HG03575 (cell line): Measurements from ENCODE around the gene UNC13A.
"Not testable (repeated sequence)": the region's sequence is repeated elsewhere in the genome, so short reads cannot be mapped to it uniquely, and the experiment has no call there.

ENCODE experiments used
- ATAC-seq: cut with Tn5 transposase; IDR thresholded peaks from one replicate; pipeline ENCODE4 v1.9.1; 2021; ENCODE audit not compliant: unreplicated experiment, insufficient number of reproducible peaks, low FRiP score; ENCODE audit errors: extremely low read depth

Gene UNC13A

DNA sequence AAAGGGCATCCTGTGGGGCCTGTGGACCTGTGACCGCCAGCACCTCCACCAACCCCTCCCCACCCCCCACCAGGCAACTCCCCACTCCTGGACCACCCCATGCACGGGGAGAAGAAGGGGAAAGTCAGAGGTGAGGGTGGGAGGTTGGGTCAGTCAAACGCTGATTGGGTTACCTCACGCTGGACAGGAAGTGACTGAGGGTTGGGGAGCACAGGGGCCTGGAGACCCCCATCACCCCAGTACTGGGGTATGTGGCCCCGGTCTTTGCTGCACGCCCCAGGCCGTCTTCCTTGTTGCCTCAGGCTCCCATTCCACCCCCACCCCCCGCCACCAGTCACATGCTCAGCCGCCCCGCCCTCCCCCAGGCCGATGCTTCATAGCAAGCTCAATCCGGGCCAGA lies 73.7 kb downstream of the UNC13A start:
- ATAC-seq = no peak

DNA sequence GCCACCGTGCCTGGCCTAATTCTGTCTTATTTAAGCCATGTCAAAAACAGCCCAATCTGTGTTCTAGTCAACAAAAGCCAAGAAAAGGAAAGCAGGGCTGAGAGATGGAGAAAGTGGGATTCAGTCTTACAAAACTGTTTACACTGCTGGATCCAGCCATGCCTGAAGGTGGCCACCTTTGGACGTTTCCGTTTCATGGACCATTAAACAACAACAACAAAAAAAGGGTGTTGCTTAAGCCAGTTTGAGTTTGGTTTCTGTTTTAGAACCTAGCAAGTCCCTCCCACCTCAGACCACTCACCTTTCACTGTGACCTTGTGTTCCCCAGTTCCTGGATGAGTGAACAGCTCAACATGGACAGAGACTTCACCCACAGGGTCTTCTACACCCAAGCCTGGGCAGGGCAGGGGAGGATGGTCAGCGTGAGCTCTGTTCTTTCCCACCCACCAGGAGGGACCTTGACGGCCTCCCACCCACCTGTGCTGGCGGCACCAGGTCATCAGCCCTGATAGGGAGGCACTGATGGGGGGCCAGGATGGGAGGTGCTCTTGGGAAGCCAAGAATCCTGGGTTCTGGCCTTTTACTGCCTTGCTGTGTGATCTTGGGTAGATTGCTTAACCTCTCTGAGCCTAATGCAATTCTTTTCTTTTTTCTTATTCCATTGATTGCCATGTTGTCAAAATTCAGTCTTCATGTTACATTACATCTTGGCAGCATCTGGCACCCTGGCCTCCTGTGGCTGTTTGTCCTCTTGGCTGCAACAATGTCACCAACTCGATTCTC lies 76.5 kb downstream of the UNC13A start:
- ATAC-seq = no peak

DNA sequence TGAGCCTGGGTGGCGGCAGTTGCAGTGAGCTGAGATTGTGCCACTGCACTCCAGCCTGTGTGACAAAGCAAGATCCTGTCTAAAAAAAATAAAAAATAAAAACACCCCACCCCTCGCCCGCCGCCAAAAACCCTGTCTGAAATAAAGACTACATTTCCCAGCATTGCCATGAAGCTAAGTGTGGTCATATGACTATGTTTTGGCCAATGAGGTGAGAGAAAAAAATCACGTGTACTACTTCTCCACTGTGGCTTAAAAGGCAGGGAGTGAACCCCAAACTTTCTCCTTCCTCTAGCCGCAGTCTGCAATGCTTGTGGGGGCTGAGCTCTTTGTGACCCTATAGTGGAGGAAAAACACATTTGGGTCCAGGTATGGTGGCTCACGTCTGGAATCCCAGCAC lies 77.8 kb downstream of the UNC13A start:
- ATAC-seq = no peak

- ATAC-seq = no peak
These were observed 80.2 kb downstream of the UNC13A start for GRCh38 chr19:17607936-17608335.

DNA sequence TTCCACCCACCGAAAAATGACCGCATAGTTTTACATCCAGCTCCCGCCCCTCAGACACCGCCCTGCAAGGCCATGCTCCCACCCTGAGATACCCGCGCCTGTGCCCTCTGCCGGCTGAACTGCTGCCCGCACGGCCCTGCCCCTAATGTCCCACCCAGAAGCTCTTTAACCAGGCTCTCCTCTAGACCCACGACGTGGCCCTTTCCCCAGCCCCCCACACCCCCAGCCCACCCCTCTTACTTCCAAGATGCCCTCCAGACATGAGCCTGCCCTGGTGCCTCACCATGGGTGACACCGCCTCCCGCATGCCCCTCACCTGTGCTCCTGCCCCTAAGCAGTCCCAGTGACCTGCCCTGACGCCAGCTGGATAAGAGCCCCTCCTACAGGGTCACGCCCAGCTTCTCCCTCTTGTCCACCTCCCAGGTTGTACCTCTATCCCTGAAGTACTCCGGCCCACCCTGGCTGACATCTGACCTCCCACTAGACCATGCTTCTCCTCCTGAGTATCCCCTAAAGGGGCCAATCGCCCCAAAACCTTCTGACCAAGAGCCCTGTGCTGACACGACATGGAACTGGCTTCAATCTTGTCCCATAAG lies 81.5 kb downstream of the UNC13A start:
- ATAC-seq = no peak

DNA sequence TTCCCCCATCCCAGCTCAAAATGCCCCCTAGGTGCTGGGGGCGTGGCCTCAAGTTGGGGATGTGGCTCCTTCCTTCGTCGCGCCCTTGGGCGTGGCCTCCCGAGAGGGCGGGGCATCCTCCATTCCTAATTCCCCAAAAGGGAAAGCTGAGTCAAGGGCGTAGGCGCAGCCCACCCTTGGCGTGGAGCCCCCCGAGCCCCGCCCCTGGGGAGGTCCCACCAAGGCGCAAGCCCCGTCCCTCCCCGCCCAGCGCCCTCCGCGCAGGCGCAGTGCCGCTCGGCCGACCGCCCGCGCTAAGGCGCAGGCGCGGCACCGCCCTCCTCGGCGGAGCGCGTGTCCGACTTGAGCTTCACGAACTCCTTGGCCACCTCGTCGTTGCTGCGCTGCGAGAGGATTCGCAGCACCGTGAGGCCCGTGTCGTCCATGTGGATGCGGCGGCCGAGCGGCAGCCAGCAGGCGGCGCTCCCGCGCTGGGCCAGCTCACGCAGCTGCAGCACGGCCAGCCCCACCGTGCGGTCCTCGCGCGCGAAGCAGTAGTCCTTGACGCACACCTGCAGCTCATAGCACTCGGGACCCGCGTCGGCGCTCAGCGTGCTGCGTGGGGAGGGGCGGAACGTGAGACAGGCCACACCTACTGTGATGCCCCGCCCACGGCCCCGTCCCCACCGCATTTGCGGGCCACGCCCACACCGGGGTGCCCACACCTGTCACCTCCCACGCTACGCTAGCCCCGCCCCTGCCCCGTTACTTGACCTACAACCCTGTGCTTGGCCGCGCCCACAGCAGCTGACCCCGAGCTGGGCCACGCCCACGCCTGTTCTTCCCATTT lies 82.2 kb downstream of the UNC13A start:
- ATAC-seq = no peak

DNA sequence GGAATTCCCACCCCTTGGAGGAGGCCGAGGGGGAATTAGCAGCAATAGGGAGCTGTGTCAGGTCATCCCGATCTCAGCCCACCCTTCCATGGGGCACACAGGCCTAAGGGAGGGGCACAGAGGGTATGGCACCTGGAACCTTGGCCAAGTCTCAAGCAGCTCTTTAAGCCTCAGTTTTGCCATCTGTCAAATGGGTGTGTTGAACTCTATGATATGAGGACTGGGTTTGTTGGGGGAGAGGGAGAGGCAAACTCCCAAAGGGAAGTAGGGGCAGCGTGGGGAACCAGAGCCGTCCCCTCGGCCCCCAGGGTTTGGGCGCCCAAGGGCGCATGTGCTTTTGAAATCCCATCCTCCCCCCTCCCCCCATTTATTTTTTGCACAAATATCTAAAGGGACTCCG lies 83.0 kb downstream of the UNC13A start:
- no peak for ATAC-seq

- ATAC-seq = no peak
These were observed 83.7 kb downstream of the UNC13A start for GRCh38 chr19:17604372-17605025.

GRCh38 chr19:17602872-17603510 lies 85.2 kb downstream of the UNC13A start:
- ATAC-seq = no peak

DNA sequence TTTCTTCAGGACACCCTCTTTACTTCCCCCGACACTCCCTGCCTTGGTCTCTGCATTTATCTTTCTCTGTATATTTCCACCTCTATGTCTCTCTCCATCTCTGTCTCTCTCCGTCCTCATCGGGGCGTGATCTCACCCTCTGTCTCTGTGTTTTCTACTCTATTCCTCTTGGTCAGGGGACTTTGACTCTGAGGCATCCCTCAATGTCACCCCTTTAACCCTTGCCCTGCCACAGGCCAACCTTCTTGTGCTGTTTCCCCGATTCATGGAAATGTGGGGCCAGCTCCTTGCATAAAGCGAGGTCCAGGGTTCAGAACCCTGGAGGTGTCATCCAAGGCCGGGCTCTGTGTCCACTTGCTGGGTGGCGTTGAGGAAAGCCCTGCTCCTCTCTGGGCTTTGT lies 85.9 kb downstream of the UNC13A start:
- no peak for ATAC-seq

DNA sequence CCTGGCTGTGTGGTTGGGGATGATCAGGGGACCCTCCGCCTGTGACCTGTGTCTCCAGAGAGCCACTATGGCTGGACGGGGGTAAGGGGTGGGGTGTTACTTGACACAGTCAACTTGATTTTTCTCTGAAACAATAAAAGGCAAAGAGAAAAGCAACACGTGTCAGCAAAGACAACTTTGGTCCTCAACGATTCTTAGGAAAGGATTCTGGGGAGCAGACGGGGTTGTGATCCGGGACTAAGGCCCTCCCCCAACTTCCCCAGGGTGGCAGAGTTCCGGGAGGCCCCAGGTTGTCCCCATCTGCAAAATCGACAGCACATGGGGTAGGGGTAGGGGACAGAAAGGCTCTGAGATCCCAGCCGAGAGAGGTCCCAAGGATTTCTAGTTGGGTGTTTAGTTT lies 86.5 kb downstream of the UNC13A start:
- ATAC-seq = no peak

- ATAC-seq = no peak
These were observed 88.4 kb downstream of the UNC13A start for GRCh38 chr19:17599780-17600179.

- no peak for ATAC-seq
These were observed 89.2 kb downstream of the UNC13A start for GRCh38 chr19:17598953-17599352.

DNA sequence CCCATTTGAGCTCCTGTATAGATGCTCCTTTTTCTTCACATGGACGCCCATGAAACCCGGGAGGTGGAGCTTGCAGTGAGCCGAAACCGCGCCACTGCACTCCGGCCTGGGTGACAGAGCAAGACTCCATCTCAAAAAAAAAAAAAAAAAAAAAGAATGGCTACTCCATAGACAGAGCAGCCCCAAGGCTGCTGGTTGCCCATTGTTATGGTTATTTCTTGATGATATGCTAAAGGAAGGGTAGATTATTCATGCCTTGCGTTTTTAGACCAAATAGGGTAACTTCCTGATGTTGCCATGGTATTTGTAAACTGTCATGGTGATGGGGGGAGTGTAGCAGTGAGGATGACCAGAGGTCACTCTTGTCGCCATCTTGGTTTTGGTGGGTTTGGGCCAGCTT lies 90.1 kb downstream of the UNC13A start:
- not testable (repeated sequence) for ATAC-seq

GRCh38 chr19:17594296-17594695 lies 93.9 kb downstream of the UNC13A start:
- not testable (repeated sequence) for ATAC-seq

- no peak for ATAC-seq
These were observed 97.3 kb downstream of the UNC13A start for GRCh38 chr19:17590866-17591265.

DNA sequence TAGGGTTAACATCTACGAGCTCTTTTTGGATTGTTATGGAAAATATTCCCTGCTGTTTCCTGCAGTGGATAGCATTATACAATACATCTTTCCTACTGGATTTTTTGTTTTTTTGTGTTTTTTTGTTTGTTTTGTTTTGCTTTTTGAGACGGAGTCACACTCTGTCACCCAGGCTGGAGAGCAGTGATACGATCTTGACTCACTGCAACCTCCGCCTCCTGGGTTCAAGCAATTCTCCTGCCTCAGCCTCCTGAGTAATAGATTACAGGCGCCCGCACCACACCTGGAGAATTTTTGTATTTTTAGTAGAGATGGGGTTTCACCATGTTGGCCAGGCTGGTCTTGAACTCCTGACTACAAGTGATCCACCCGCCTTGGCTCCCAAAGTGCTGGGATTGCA lies 102.8 kb downstream of the UNC13A start:
- not testable (repeated sequence) for ATAC-seq

GRCh38 chr19:17584132-17584531 lies 104.0 kb downstream of the UNC13A start:
- no peak for ATAC-seq

GRCh38 chr19:17582613-17583012 lies 105.5 kb downstream of the UNC13A start:
- no peak for ATAC-seq
